B cell (primary cell): ENCODE data around the gene TRIM28. TPM values are rescaled to one million over a fixed set of nuclear protein-coding genes. Genes with fewer than 3 reads are reported as not detected.

Experiments
- ATAC-seq: fragments of 200-7000 bp; cut with Tn5 transposase; one replicate; pipeline ENCODE4 v1.10.0; 2021; ENCODE audit warnings: low read depth, mild to moderate bottlenecking, moderate number of reproducible peaks, moderate library complexity
- CTCF ChIA-PET: fragments of 350-600 bp; sonication (Branson Sonifier 250); formaldehyde crosslinking; loops from one replicate; lab custom pipeline; 2021; ENCODE audit warnings: antibody characterized with exemption, inconsistent platforms; lab: Charles Lee
- POLR2A ChIA-PET: fragments of 350-600 bp; sonication (Branson Sonifier 250); formaldehyde crosslinking; loops from one replicate; lab custom pipeline; 2021; ENCODE audit warnings: antibody characterized with exemption; lab: Charles Lee
- DNase-seq: peaks from one replicate; pipeline ENCODE4 v3.0.0; 2013
- H2AFZ ChIP-seq: 2 replicates; pipeline ENCODE4 v1.6.1; 2012; ENCODE audit warnings: mild to moderate bottlenecking, low read depth, low read length; ENCODE audit not compliant: insufficient read depth, poor library complexity, severe bottlenecking
- H3K27ac ChIP-seq, 2 donors: 1 replicate in 1 of 2; 2 replicates in 1 of 2; pipeline ENCODE4 v1.5.1; 2012 to 2013; ENCODE audit warnings: low read length in 2 of 2, mild to moderate bottlenecking in 2 of 2, moderate library complexity in 1 of 2
- H3K27me3 ChIP-seq, 4 experiments: fragments of 200-600 bp in 1 of 4; sonication (generic) in 1 of 4; replicated peaks in 1 of 4; 1 replicate in 2 of 4; 2 replicates in 2 of 4; pipeline versions ENCODE4 v1.6.1 to v1.7.0; 2013 to 2016; ENCODE audit warnings: low read length in 3 of 4, mild to moderate bottlenecking in 2 of 4, mixed read lengths in 1 of 4, moderate library complexity in 1 of 4; ENCODE audit not compliant: insufficient read depth in 4 of 4, control insufficient read depth in 3 of 4; ENCODE audit errors: control extremely low read depth in 1 of 4
- H3K36me3 ChIP-seq, 2 experiments: replicated peaks in 1 of 2; 1 replicate in 1 of 2; 2 replicates in 1 of 2; pipeline versions ENCODE4 v1.6.1 to v1.7.1; 2013; ENCODE audit warnings: low read length in 1 of 2; ENCODE audit not compliant: insufficient read depth in 2 of 2, control insufficient read depth in 1 of 2; ENCODE audit errors: control extremely low read depth in 1 of 2, extremely low read depth in 1 of 2
- H3K4me1 ChIP-seq, 2 donors: fragments of 200-600 bp in 1 of 2; sonication (generic) in 1 of 2; 1 replicate in 1 of 2; 2 replicates in 1 of 2; pipeline versions ENCODE4 v1.5.1 to v1.6.1; 2013 to 2017; ENCODE audit warnings: low read length in 2 of 2; ENCODE audit not compliant: control insufficient read depth in 2 of 2, insufficient read depth in 2 of 2
- H3K4me2 ChIP-seq: replicated peaks from 2 replicates; pipeline ENCODE3; 2012; ENCODE audit warnings: mild to moderate bottlenecking, low read depth, low read length; ENCODE audit not compliant: poor library complexity, severe bottlenecking
- H3K4me3 ChIP-seq, 5 experiments: fragments of 200-600 bp in 1 of 5; sonication (generic) in 1 of 5; 1 replicate in 3 of 5; 2 replicates in 2 of 5; pipeline versions ENCODE4 v1.5.1 to v1.7.0; 2011 to 2016; ENCODE audit warnings: low read length in 4 of 5, mild to moderate bottlenecking in 4 of 5, low read depth in 2 of 5, control low read depth in 1 of 5, moderate library complexity in 1 of 5; ENCODE audit not compliant: insufficient read depth in 1 of 5; ENCODE audit errors: control extremely low read depth in 1 of 5, extremely low read depth in 1 of 5
- H3K79me2 ChIP-seq: fragments of 200-600 bp; sonication (generic); one replicate; pipeline ENCODE4 v1.6.0; 2016; ENCODE audit warnings: low read length; ENCODE audit not compliant: control insufficient read depth, insufficient read depth
- H3K9ac ChIP-seq: fragments of 200-600 bp; sonication (generic); 2 replicates; pipeline ENCODE4 v1.6.1; 2017; ENCODE audit warnings: mild to moderate bottlenecking, low read length, moderate library complexity
- H3K9me3 ChIP-seq, 3 donors: one replicate each; pipeline versions ENCODE4 v1.6.1 to v1.7.1; 2013; ENCODE audit warnings: low read length in 2 of 3; ENCODE audit not compliant: control insufficient read depth in 2 of 3, insufficient read depth in 1 of 3; ENCODE audit errors: control extremely low read depth in 1 of 3
- H4K20me1 ChIP-seq: 2 replicates; pipeline ENCODE4 v1.6.0; 2012; ENCODE audit warnings: mild to moderate bottlenecking, low read length; ENCODE audit not compliant: insufficient read depth, control insufficient read depth, poor library complexity, severe bottlenecking
- H3K27ac Mint-ChIP-seq: one replicate; pipeline ENCODE4 v1.8.0; 2021; ENCODE audit warnings: mixed read lengths
- H3K27me3 Mint-ChIP-seq: one replicate; pipeline ENCODE4 v1.8.0; 2021; ENCODE audit warnings: mixed read lengths
- H3K4me1 Mint-ChIP-seq: one replicate; pipeline ENCODE4 v1.8.0; 2021; ENCODE audit warnings: mixed read lengths
- H3K4me3 Mint-ChIP-seq: one replicate; pipeline ENCODE4 v1.8.0; 2021; ENCODE audit warnings: mixed read lengths
- H3K9me3 Mint-ChIP-seq: one replicate; pipeline ENCODE4 v1.8.0; 2022; ENCODE audit warnings: mixed read lengths; ENCODE audit not compliant: insufficient read depth
- EZH2 ChIP-seq: IDR thresholded peaks from 2 replicates; pipeline ENCODE4 v1.6.1; 2012; ENCODE audit warnings: borderline replicate concordance, low read depth, mild to moderate bottlenecking, moderate library complexity, low read length; ENCODE audit not compliant: insufficient read depth, poor library complexity, severe bottlenecking
- WGBS: methylation state at CpG from one replicate; pipeline ENCODE4 v1.1.5; 2013; ENCODE audit warnings: missing lambda C conversion rate; ENCODE audit not compliant: insufficient coverage; 5-methylcytosine and 5-hydroxymethylcytosine counted together
- intact Hi-C: fragments of 100-400 bp; cut with micrococcal nuclease; formaldehyde crosslinking; loops from one replicate; pipeline ENCODE4 v1.10.0; 2022
- polyA plus RNA-seq: library from polyadenylated mRNA; depleted of rRNA; stranded (reverse); fragments of >200 nt; gene quantifications from 2 replicates; pipeline ENCODE4 v1.2.3, GENCODE V29; 2012
- total RNA-seq, 2 donors: library from RNA; stranded (reverse); fragments of 120-200 nt in 1 of 2; gene quantifications; 1 replicate in 1 of 2; 2 replicates in 1 of 2; pipeline versions ENCODE4 v1.2.3 to v1.2.4, GENCODE V29; 2013 to 2022
- TF ChIP-seq, protein P1 (sequence below): fragments of 200-600 bp; IDR thresholded peaks from one replicate; pipeline ENCODE4 v1.8.0; 2022; ENCODE audit warnings: antibody characterized with exemption, mild to moderate bottlenecking

TRIM28 gene
- total and polyA plus RNA-seq, 2 donors (not counting 1 experiment from before 2014, with no cell fraction given): 370 to 569 TPM

DNA sequence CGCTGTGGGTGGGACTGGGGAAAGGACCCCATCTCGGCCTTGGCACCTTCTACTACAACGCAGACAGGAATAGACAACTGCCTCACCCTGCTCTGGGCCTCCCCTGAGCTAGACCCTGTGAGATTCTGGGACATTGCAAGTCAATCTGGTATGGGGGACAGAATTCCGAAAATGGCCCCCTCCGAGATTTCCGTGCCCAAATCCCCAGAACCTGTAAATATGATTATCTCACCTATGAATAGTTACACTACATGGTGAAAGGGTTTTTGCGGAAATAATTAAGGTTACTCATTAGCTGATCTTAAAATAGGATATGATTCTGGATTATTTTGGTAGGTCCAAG, 23.6 kb upstream of the TRIM28 start:
- Histone ChIP-seq H3K9me3 (no peaks in the 10 kb centered on the region), H3K4me1 (peaks cover 16 to 26% of the 10 kb centered on the region in 2 donors), H3K27ac (peak overlapping the region; percentile 76 to 96), H3K27me3 (no peaks in the 10 kb centered on the region), H2AFZ (peak overlapping the region; percentile 79), H3K9ac (peak overlapping the region; percentile 81), H3K4me3 (peak overlapping the region; percentile 64 to 78 (median 71)), H3K4me2 (peak overlapping the region; percentile 93), H3K79me2 (peaks cover 37% of the 10 kb centered on the region), H3K36me3 (peaks cover 0 to 12% of the 10 kb centered on the region in 2 experiments), H4K20me1 (peaks cover 35% of the 10 kb centered on the region)
- Mint-ChIP-seq H3K27me3 (no peaks in the 10 kb centered on the region), H3K4me3 (peak overlapping the region; percentile 98), H3K9me3 (no peaks in the 10 kb centered on the region), H3K27ac (peak overlapping the region; percentile 99), H3K4me1 (peaks cover 38% of the 10 kb centered on the region)
- ChIA-PET CTCF (interaction anchor here (0.6 to 4.9 kb wide), 30 partner anchors 9 to 792 kb away, joined by 3 to 72 read pairs (median 4); partner anchors contain the start of genes CHMP2A, MZF1, TRIM28 and ZNF497), POLR2A (interaction anchor here (0.7 to 3.3 kb wide), 19 partner anchors 24 to 517 kb away, joined by 3 to 30 read pairs (median 5); partner anchors contain the start of genes CHMP2A, MZF1, TRIM28 and UBE2M)
- TF ChIP-seq, protein P1, sequence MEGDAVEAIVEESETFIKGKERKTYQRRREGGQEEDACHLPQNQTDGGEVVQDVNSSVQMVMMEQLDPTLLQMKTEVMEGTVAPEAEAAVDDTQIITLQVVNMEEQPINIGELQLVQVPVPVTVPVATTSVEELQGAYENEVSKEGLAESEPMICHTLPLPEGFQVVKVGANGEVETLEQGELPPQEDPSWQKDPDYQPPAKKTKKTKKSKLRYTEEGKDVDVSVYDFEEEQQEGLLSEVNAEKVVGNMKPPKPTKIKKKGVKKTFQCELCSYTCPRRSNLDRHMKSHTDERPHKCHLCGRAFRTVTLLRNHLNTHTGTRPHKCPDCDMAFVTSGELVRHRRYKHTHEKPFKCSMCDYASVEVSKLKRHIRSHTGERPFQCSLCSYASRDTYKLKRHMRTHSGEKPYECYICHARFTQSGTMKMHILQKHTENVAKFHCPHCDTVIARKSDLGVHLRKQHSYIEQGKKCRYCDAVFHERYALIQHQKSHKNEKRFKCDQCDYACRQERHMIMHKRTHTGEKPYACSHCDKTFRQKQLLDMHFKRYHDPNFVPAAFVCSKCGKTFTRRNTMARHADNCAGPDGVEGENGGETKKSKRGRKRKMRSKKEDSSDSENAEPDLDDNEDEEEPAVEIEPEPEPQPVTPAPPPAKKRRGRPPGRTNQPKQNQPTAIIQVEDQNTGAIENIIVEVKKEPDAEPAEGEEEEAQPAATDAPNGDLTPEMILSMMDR: no peak
- TF ChIP-seq EZH2: no peak
- intact Hi-C loops: loop anchor here (1.0 kb wide), 2 partner anchors 24 to 45 kb away; partner anchors contain the start of gene TRIM28
- WGBS: 0% methylated on average over 2 of the region's 7 CpGs
- ATAC-seq (no peak), DNase-seq (no peak)

- peaks cover 16 to 26% of the 10 kb centered on the region in 2 donors for H3K4me1 ChIP-seq
- ChIA-PET POLR2A (interaction anchor here (0.7 to 3.3 kb wide), 3 partner anchors 22 to 54 kb away, joined by 3 to 30 read pairs (median 3); partner anchors contain the start of gene TRIM28), CTCF (interaction anchor here (3.4 to 4.9 kb wide), 2 partner anchors 23 to 58 kb away, joined by 24 to 72 read pairs; partner anchors contain the start of gene TRIM28)
- no peak overlapping the region for H3K9ac ChIP-seq
- peak overlapping the region; percentile 66 for H3K4me3 Mint-ChIP-seq
- H3K4me3 ChIP-seq: no peak overlapping the region
- H3K36me3 ChIP-seq: peaks cover 0 to 5% of the 10 kb centered on the region in 2 experiments
- H3K79me2 ChIP-seq: peaks cover 23% of the 10 kb centered on the region
- H3K27ac ChIP-seq: no peak overlapping the region
- H3K9me3 ChIP-seq: no peaks in the 10 kb centered on the region
- peaks cover 31% of the 10 kb centered on the region for H3K4me1 Mint-ChIP-seq
- H2AFZ ChIP-seq: no peak overlapping the region
- peaks cover 22% of the 10 kb centered on the region for H4K20me1 ChIP-seq
- H3K27ac Mint-ChIP-seq: peak overlapping the region; percentile 67
- ATAC-seq (no peak), DNase-seq (no peak)
- intact Hi-C loops: no loop called here
- H3K27me3 ChIP-seq: no peaks in the 10 kb centered on the region
- no peak overlapping the region for H3K4me2 ChIP-seq
- H3K27me3 Mint-ChIP-seq: no peaks in the 10 kb centered on the region
- no peaks in the 10 kb centered on the region for H3K9me3 Mint-ChIP-seq
- TF ChIP-seq, protein P1: no peak
- no peak for TF ChIP-seq EZH2
- WGBS: 88% methylated on average over 2 of the region's 4 CpGs
Measured at GRCh38 chr19:58521651-58522050, 22.2 kb upstream of the TRIM28 start.
